HEK293T (cell line): ENCODE results near the gene TTC38.

Experiments
- CTCF ChIA-PET: fragments of 350-600 bp; formaldehyde crosslinking; extraction: SDS; loops from one replicate; lab custom pipeline; 2021; ENCODE audit warnings: antibody characterized with exemption, inconsistent platforms; lab: Yijun Ruan, JAX
- POLR2A ChIA-PET: fragments of 350-600 bp; formaldehyde crosslinking; extraction: SDS; loops from one replicate; lab custom pipeline; 2020; ENCODE audit warnings: antibody characterized with exemption, inconsistent platforms; lab: Yijun Ruan, JAX
- DNase-seq: peaks from one replicate; pipeline ENCODE4 v3.0.0; 2012; ENCODE audit warnings: mixed read lengths; ENCODE audit errors: extremely low spot score
- ARNT ChIP-seq: fragments of 450-650 bp; IDR thresholded peaks from 2 replicates; pipeline ENCODE4 v1.6.1; 2017; ENCODE audit warnings: mild to moderate bottlenecking
- BHLHE40 ChIP-seq: fragments of 450-650 bp; IDR thresholded peaks from 2 replicates; pipeline ENCODE4 v1.6.1; 2016; ENCODE audit warnings: mild to moderate bottlenecking, moderate library complexity, borderline replicate concordance
- CTBP1 ChIP-seq: fragments of 450-650 bp; IDR thresholded peaks from 2 replicates; pipeline ENCODE4 v1.6.1; 2016; ENCODE audit warnings: borderline replicate concordance
- ELF4 ChIP-seq: fragments of 450-650 bp; IDR thresholded peaks from 2 replicates; pipeline ENCODE4 v1.6.1; 2017; ENCODE audit warnings: antibody characterized with exemption
- FOXA1 ChIP-seq: fragments of 450-650 bp; IDR thresholded peaks from 2 replicates; pipeline ENCODE4 v1.6.1; 2016; ENCODE audit warnings: mild to moderate bottlenecking
- FOXK2 ChIP-seq: fragments of 450-650 bp; IDR thresholded peaks from 2 replicates; pipeline ENCODE4 v1.6.1; 2016; ENCODE audit warnings: mild to moderate bottlenecking
- FOXM1 ChIP-seq: fragments of 450-650 bp; IDR thresholded peaks from 2 replicates; pipeline ENCODE4 v1.6.1; 2017; ENCODE audit warnings: mild to moderate bottlenecking, borderline replicate concordance
- HDGF ChIP-seq: fragments of 450-650 bp; IDR thresholded peaks from 2 replicates; pipeline ENCODE4 v1.6.1; 2017; ENCODE audit warnings: antibody characterized with exemption, borderline replicate concordance
- L3MBTL2 ChIP-seq: fragments of 450-650 bp; conservative IDR thresholded peaks from 2 replicates; pipeline ENCODE4 v1.6.1; 2016; ENCODE audit warnings: mild to moderate bottlenecking
- LEF1 ChIP-seq: fragments of 450-650 bp; IDR thresholded peaks from 2 replicates; pipeline ENCODE4 v1.6.1; 2017; ENCODE audit warnings: mild to moderate bottlenecking, borderline replicate concordance
- NFRKB ChIP-seq: fragments of 450-650 bp; IDR thresholded peaks from 2 replicates; pipeline ENCODE4 v1.6.1; 2016; ENCODE audit warnings: mild to moderate bottlenecking, moderate library complexity
- PKNOX1 ChIP-seq: fragments of 450-650 bp; IDR thresholded peaks from 2 replicates; pipeline ENCODE4 v1.6.1; 2016
- SP1 ChIP-seq: fragments of 450-650 bp; IDR thresholded peaks from 2 replicates; pipeline ENCODE4 v1.6.1; 2017
- SUZ12 ChIP-seq: fragments of 450-650 bp; IDR thresholded peaks from 2 replicates; pipeline ENCODE4 v1.6.1; 2016; ENCODE audit warnings: mild to moderate bottlenecking
- TARDBP ChIP-seq: fragments of 450-650 bp; IDR thresholded peaks from 2 replicates; pipeline ENCODE4 v1.6.1; 2016
- ZNF384 ChIP-seq: fragments of 450-650 bp; IDR thresholded peaks from 2 replicates; pipeline ENCODE4 v1.6.1; 2016

The TTC38 gene

GRCh38 chr22:46225631-46226030 lies 42.2 kb upstream of the TTC38 start:
- CTCF ChIA-PET, result no interaction called here
- TF ChIP-seq CTBP1, result no peak
- no peak for DNase-seq
- POLR2A ChIA-PET, result no interaction called here

GRCh38 chr22:46226577-46226976 lies 41.2 kb upstream of the TTC38 start:
- no peak for DNase-seq
- TF ChIP-seq FOXM1 (no peak), TARDBP (no peak), CTBP1 (no peak), LEF1 (no peak), BHLHE40 (no peak), PKNOX1 (no peak), ARNT (no peak), ELF4 (no peak), FOXK2 (no peak), HDGF (no peak), SP1 (no peak), SUZ12 (no peak), NFRKB (no peak), FOXA1 (no peak), L3MBTL2 (no peak), ZNF384 (no peak)
- ChIA-PET POLR2A (no interaction called here), CTCF (no interaction called here)

- DNase-seq, result no peak
- ChIA-PET CTCF (no interaction called here), POLR2A (no interaction called here)
- TF ChIP-seq BHLHE40 (no peak), TARDBP (no peak), SUZ12 (no peak), HDGF (no peak), NFRKB (no peak), LEF1 (no peak), SP1 (no peak)
Measured at GRCh38 chr22:46229701-46230100, 38.1 kb upstream of the TTC38 start.

- ChIA-PET POLR2A (no interaction called here), CTCF (no interaction called here)
- DNase-seq, result no peak
- no peak for TF ChIP-seq ARNT
- no peak for TF ChIP-seq FOXK2
- no peak for TF ChIP-seq BHLHE40
- no peak for TF ChIP-seq HDGF
- no peak for TF ChIP-seq CTBP1
- TF ChIP-seq PKNOX1, result no peak
- TF ChIP-seq SP1, result no peak
- TF ChIP-seq L3MBTL2, result no peak
- no peak for TF ChIP-seq ZNF384
- TF ChIP-seq SUZ12, result no peak
- TF ChIP-seq FOXM1, result no peak
- TF ChIP-seq NFRKB, result no peak
- TF ChIP-seq ELF4, result no peak
Measured at GRCh38 chr22:46230262-46230901, 37.4 kb upstream of the TTC38 start.

- no peak for DNase-seq
- TF ChIP-seq ARNT, result no peak
- no peak for TF ChIP-seq ZNF384
- no peak for TF ChIP-seq PKNOX1
- TF ChIP-seq BHLHE40, result no peak
- no peak for TF ChIP-seq L3MBTL2
- TF ChIP-seq FOXM1, result no peak
- TF ChIP-seq CTBP1, result no peak
- no peak for TF ChIP-seq ELF4
- no peak for TF ChIP-seq NFRKB
- no peak for TF ChIP-seq TARDBP
- TF ChIP-seq LEF1, result no peak
- no peak for TF ChIP-seq FOXA1
- TF ChIP-seq SUZ12, result no peak
- TF ChIP-seq HDGF, result no peak
- TF ChIP-seq SP1, result no peak
- no peak for TF ChIP-seq FOXK2
- CTCF ChIA-PET, result no interaction called here
- POLR2A ChIA-PET, result interaction anchor here (0.8 kb wide), 1 partner anchor 17 kb away, joined by 4 read pairs; the partner anchor contains the start of gene CDPF1
Measured at GRCh38 chr22:46233231-46233630, 34.6 kb upstream of the TTC38 start.

GRCh38 chr22:46234969-46235368 lies 32.8 kb upstream of the TTC38 start:
- ChIA-PET POLR2A (no interaction called here), CTCF (no interaction called here)
- TF ChIP-seq NFRKB, result no peak
- no peak for TF ChIP-seq BHLHE40
- no peak for TF ChIP-seq FOXA1
- no peak for TF ChIP-seq FOXM1
- no peak for TF ChIP-seq SUZ12
- no peak for TF ChIP-seq FOXK2
- no peak for TF ChIP-seq ARNT
- no peak for TF ChIP-seq HDGF
- DNase-seq, result no peak

- POLR2A ChIA-PET, result interaction anchor here (1.2 to 1.4 kb wide), 2 partner anchors 12 to 236 kb away, joined by 3 to 7 read pairs; partner anchors contain the start of gene CDPF1
Measured at GRCh38 chr22:46237453-46238124, 30.2 kb upstream of the TTC38 start.

More at GRCh38 chr22:46237453-46238124, 30.2 kb upstream of the TTC38 start:
- TF ChIP-seq SP1, result no peak
- no peak for TF ChIP-seq NFRKB
- no peak for TF ChIP-seq ARNT
- TF ChIP-seq PKNOX1, result no peak
- no peak for TF ChIP-seq TARDBP
- DNase-seq, result no peak
- CTCF ChIA-PET, result no interaction called here
